SH-SY5Y (cell line): ENCODE results near the gene CTXND1.

Source experiments
- GATA2 ChIP-seq: IDR thresholded peaks from 2 replicates; pipeline ENCODE4 v1.6.1; 2011; ENCODE audit warnings: mild to moderate bottlenecking, low read depth, low read length
- GATA3 ChIP-seq: IDR thresholded peaks from 2 replicates; pipeline ENCODE4 v1.6.1; 2011; ENCODE audit warnings: low read depth, mild to moderate bottlenecking, low read length, moderate library complexity

CTXND1 gene

DNA sequence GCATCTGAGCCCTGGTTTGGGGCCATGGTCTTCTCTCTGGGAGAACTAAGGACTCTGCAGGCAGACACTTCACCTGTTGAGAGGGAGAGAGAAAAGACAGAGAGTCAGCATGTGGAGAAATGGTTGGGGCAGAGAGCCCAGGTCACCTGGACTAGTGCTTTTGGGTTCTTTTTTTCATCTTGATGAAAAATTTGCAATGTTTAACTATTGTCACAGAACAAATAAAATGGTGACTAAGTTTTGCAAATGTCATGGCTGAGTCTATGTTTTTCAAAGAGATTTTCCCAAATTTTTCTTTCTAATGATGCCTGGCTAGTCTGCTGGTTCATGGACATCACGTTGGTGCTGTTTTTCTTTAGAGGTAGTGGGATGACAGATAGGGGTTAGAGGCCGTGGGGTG is 81.4 kb downstream of the CTXND1 start:
- TF ChIP-seq GATA3 (no peak), GATA2 (no peak)

DNA sequence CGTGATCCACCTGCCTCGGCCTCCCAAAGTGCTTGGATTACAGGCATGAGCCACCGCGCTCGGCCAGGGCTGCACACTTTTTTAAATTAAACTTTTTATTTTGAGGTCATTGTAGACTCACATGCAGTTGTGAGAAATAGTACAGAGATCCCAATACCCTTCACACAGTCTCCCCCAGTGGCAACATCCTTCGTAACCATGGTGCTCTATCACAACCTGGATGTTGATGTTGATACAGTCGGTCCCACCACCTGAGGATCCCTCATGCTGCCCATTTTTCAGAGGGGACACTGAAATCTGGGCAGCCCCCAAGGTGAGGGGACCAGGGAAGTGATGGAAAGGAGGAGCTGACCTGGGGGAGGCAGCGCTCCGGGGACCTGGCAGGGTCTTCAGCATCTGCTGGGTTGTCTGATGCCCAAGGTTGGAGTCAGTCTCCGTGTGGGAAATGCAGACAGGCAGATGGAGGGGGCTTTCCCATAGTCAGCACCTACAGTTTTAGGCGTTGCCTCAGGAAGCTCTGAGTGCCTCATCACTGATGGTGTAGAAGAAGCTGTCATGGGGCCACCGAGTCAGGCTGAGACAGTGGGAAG is 82.2 kb downstream of the CTXND1 start:
- TF ChIP-seq GATA3, result no peak
- no peak for TF ChIP-seq GATA2

DNA sequence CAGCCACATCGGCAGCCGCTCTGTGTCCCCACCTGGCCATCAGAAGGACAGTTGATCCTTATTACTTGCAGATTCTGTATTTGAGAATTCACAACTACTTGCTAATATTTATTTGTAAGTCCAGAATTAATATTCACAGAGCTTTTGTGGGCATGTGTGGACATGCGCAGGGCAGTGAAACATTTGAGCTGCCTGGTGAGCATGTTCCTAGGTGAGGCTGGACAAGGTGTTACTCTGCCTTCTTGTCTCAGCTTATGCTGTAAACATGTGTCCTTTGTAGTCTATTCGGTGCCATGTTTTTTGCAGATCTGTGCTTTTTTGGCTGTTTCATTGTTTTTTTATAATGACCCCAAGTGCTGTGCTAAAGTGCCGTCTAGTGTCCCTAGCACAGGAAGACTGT is 83.6 kb downstream of the CTXND1 start:
- TF ChIP-seq GATA2, result no peak
- no peak for TF ChIP-seq GATA3

DNA sequence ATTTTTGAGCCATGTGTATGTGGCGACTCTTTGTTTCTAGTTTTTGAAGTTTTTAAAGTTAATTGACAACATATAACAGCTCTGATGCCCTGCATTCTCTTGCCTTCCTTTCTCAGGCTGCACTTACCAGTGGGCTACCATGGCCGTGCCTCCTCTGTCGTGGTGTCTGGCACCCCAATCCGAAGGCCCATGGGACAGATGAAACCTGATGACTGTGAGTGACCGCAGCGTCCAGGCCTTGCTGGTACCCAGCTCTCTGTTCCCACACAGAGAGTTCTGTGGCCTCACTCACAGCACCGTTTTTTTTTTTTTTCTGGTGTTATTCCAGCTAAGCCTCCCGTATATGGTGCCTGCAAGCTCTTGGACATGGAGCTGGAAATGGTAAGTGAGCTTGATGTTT is 84.1 kb downstream of the CTXND1 start:
- TF ChIP-seq GATA2 (no peak), GATA3 (no peak)

DNA sequence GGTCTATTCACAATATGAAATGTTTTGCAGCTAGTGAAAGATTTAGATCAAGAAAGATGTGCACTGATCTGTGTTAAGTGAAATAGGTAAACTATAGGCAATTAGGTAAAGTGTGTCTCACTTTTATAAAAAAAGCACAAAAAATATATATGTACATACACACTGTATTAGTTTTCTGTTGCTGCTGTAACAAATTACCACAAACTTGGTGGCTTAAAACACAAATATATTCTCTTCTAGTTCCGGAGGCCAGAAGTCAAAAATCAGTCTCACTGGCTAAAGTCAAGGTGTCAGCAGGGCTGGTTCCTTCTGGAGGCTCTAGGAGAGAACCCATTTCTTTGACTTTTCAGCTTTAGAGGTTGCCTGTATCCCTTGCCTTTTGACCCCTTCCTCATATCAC is 88.1 kb downstream of the CTXND1 start:
- TF ChIP-seq GATA2 (no peak), GATA3 (no peak)

DNA sequence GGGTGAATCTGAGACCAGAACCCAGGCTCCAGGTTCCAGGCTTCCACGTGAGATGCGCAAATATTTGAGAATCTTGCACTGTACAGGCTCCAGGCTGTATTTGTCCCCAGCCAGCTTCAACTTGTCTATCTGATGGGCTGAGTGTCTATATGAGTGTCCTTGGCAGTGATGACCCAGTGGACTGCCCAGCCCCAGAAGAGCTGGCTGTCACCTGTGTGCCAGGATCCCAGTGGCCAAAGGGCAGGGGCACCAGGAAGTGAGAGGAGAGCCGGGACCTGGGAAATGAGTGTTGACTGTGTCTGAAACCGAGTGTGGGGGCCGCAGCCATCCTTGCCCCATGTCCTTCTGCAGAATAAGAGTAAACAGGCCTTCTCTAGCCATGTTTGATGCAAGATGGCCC is 88.8 kb downstream of the CTXND1 start:
- TF ChIP-seq GATA3, result no peak

DNA sequence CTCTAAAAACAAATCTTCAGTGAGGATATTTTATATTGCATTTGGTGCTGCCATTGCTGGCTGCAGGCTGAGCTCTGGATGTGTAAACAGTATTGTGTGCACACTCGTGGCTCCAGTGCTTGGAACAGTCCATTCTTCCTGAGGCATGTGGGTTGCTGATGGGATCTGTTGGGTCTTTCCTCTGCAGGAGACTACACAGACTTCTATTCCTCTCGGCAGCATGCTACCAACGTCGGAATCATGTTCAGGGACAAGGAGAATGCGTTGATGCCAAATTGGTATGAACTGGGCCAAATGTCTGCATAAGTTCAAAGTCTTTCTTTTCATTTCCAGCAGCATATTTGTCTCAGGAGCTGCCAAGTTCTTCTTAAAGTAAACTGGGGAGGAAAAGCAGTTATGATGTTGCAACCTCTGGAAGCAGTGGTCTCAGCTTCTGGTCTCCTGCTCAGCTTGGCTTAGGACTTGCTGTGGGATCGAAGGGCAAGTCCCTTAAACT is 89.9 kb downstream of the CTXND1 start:
- TF ChIP-seq GATA2 (no peak), GATA3 (no peak)

DNA sequence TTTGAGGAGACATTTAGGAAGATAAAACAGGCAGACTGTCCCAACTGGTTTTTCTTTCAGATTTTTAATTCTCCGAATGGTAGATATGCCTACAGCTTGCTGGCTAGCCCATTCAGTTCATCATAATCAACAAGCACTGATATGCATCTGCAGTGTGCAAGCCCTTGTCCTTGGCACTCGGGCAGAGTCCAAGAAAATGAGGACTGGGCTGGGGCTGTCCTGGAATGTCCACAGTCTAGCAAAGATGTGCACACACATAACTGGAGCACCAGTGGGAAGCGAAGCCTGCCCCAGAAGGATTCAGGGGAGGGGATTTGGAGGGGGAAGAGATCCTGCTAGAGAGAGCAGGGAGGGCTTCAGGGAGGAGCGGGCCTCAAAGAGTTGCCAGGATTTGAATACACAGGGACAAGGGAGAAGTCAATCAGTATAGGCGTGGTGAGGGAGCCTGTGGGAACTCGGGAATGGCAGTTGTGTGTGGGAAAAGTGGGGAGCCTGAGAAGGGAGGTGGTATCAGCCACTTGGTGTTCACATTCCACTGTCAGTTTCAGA is 90.5 kb downstream of the CTXND1 start:
- no peak for TF ChIP-seq GATA2

DNA sequence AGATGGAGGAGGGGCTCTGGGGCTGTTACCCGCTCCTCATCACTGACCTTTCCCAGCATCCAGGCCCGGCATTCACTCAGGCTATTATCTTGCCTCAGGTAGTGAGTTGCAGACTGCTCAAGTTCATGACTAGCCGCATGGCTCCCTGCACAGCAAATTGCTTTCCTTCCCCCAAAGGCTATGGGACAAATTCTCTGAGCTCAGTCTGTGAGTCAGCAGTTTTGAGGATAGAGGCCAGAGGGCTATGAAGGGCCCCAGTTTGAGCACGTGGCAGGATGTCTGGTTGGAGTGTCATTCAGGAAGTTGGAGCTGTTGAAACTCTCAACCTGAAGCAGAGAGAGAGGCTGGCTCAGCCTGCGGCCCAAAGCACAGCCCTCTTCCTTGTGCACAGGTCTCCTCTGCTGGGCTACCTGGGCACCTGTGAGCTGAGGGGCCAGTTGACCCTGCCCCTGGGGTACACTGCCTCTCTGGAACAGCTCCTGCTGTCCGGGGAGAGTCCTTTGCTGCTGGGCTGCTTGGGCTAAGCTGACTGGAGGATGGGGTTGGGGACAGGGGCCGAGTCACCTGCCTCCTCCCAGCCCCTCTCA is 91.3 kb downstream of the CTXND1 start:
- TF ChIP-seq GATA2, result no peak
- TF ChIP-seq GATA3, result no peak

DNA sequence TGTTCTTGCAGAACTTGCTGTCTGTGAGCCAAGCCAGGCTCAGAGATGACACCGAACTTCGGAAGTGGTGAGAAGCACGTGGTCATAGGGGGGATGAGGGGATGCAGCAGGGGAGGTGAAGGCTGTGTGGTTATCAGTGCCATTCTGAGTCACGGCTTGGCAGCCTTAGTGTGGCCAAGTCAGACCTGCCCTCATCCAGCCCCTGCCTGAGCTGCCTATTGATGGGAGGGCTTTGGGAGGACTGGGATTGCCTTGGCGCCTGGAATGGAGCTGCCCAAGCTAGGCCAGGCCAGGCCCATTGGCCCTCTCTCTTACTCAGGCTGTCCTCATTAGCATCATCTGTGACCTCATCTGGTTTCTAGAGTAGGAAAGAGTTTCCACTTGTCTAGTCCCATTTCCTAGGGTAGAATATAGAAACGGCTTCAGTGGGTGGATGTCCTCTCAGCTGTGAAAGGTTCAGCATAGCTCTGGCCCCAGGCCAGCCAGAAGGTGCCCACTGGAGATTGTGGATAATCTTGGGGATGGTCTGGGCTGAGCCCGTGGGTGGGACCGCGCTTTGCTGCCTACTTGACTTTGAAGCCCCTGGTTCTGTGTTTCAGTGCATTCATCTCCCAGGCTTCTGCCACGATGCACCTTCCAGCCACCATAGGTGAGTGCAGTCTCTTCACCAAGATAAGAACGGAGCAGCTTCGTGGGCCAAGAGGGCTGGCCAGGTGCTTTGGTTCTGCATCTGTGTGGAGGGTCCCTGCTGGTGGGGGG is 92.0 kb downstream of the CTXND1 start:
- TF ChIP-seq GATA3 (no peak), GATA2 (no peak)

DNA sequence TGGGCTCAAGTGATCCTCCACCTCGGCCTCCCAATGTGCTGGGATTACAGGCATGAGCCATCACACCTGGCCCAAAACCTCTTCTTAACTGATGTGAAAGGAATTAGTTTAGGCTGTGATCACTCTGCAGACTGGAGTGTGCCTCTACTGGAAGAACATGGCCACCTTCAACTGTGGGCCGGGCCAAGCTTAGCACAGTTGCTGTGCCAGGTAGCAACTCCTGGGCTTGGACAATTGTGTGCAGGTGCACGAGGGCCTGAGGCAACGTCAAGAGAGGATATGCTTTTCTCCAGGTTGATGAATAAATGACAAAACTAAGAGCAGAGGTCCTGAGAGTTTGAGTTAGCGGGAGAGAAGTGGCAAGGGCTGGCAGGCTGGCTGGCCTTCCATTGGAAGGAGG is 92.7 kb downstream of the CTXND1 start:
- no peak for TF ChIP-seq GATA2
- TF ChIP-seq GATA3, result no peak

DNA sequence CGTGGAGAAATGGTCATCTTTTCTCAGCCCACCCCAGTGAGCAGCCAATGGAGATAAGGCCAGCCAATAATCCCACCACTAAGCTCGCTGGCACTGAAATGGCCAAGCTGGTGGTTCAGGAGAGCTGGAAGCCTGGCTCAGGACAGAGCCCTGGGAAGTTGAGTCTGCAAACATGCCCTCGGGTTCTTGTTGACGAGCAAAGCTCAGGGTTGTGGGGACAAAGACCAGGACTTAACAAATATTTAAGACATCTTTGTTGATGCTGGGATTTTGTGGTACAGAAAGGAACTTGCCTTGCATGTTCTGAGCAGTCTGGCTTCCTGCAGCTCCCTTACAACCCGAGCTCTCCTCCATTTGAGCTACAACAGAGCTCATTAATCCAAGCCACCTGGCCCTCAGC is 94.8 kb downstream of the CTXND1 start:
- TF ChIP-seq GATA3, result no peak
- no peak for TF ChIP-seq GATA2

DNA sequence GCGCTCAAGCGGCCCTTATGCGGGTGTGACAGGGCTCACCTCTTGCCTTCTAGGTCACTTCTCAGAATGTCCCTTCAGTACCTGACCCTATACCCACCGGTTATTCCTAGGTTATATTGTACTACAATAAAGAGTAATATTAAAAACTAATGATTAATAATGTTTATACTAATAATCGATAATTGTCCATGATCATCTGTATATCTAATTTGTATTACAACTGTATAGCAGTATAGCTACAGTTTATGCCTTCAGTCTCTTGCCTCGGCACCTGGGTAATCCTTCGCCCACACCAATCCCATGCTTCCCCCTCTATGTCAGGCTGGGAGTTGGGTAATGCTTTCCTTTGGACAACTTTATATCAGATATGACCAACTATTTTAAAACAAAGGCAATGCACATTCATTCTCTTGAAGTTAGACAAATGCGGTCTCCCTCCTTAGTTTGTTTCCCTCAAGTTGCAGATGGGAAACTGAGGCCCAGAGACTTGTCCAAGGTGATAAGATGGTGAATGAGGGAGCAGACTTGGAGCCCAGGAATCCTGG is 95.8 kb downstream of the CTXND1 start:
- TF ChIP-seq GATA2 (no peak), GATA3 (no peak)

DNA sequence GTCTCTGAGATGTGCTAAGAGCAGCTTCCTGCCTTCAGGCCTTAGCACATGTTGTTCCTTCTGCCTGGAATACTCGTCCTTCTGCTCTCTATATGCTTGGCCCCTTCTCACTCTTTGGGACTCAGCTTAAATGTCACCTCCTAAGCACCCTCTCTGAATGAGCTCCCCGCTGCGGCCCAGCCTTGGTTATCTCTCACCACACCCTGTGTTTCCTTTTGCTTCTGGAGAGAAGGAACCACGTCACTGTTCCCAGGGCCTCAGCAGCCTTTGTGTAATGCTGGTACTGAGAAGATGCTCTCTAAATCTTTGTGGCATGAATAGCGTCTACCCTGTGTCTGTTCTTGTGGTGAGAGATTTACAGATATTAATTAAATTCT is 97.0 kb downstream of the CTXND1 start:
- TF ChIP-seq GATA2, result no peak
- TF ChIP-seq GATA3, result no peak

DNA sequence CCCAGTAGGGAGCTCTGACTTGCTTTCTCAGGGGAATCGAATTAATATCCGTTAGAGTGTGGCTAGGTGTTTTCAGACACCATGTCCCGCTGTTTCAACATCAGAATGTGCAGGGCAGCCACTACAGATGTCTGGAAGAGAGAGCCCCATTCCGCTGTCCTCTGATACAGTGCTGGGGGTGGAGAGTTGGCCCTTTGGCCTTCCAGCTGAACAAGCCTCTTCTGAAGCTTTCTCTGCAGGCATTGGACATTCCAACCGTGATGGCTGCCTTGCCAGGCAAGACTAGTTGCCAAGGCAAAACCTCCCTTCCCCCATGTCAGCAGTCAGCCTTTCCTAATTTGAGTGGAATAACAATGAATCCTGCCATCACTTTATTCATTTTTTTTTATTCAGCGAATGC is 97.7 kb downstream of the CTXND1 start:
- TF ChIP-seq GATA3, result no peak
- no peak for TF ChIP-seq GATA2

DNA sequence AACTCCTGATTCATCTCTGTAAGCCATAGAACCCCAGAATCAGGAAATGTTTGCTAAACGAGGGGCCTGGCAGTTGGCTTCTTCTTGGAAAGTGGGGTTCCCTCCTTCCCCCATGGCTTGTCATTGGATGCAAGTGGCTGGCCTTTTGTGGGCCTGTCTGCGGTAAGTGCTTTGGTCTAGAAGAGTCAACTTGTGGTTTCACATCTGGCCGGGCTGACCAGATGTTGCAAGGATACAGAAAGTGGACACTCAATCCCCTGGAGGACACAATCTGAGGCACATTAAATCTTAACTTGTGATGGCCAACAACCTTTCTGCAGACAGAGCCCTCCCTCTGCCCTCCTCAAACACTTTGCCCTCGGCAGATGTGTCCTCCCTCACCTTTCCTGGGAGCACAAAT is 98.1 kb downstream of the CTXND1 start:
- no peak for TF ChIP-seq GATA2
- TF ChIP-seq GATA3, result no peak
